Endothelial cell of umbilical vein (primary cell): Measurements from ENCODE around the gene ZSCAN1. TPM values are rescaled to one million over a fixed set of nuclear protein-coding genes. Genes with fewer than 3 reads are reported as not detected.

Experiments used
- BruUV-seq: library from RNA; stranded (reverse); fragments of 400-500 nt; replicated peaks from 2 replicates; lab custom pipeline; 2021; lab: Mats Ljungman, UMichigan
- CTCF ChIA-PET: fragments of 300-600, 350-600 bp; sonication (Branson Sonifier 250); formaldehyde crosslinking; loops from one replicate; lab custom pipeline; 2021; ENCODE audit warnings: antibody characterized with exemption, inconsistent platforms; lab: Charles Lee
- POLR2A ChIA-PET: fragments of 300-600, 350-600 bp; sonication (Branson Sonifier 250); formaldehyde crosslinking; loops from one replicate; lab custom pipeline; 2021; ENCODE audit warnings: antibody characterized with exemption, inconsistent platforms; lab: Charles Lee
- DNase-seq: peaks from one replicate; pipeline ENCODE4 v3.0.0-alpha.2; 2011; ENCODE audit warnings: low read depth, low spot score
- FAIRE-seq: peaks from 2 replicates; lab custom pipeline; 2011; peaks lifted over from hg19 to GRCh38; lab: Jason Lieb, UNC
- H2AFZ ChIP-seq: 2 replicates; pipeline ENCODE4 v1.6.0; 2012; ENCODE audit warnings: low read depth, low read length, control low read depth, inconsistent platforms
- H3K27ac ChIP-seq: 2 replicates; pipeline ENCODE4 v1.5.1; 2011; ENCODE audit warnings: low read depth, mild to moderate bottlenecking, control low read depth, low read length, moderate library complexity; ENCODE audit not compliant: insufficient read depth
- H3K27me3 ChIP-seq, 2 experiments: 2 replicates each; pipeline versions ENCODE4 v1.6.0 to v1.6.1; 2011; ENCODE audit warnings: low read length in 2 of 2, mixed read lengths in 1 of 2; ENCODE audit not compliant: control insufficient read depth in 2 of 2, insufficient read depth in 2 of 2
- H3K36me3 ChIP-seq, 2 experiments: 2 replicates in 1 of 2; 3 replicates in 1 of 2; pipeline ENCODE4 v1.5.1; 2011; ENCODE audit warnings: low read length in 2 of 2, mild to moderate bottlenecking in 1 of 2, moderate library complexity in 1 of 2; ENCODE audit not compliant: control insufficient read depth in 2 of 2, insufficient read depth in 2 of 2; ENCODE audit errors: extremely low read depth in 1 of 2
- H3K4me1 ChIP-seq: 3 replicates; pipeline ENCODE4 v1.5.1; 2011; ENCODE audit warnings: mild to moderate bottlenecking, low read length; ENCODE audit not compliant: control insufficient read depth, insufficient read depth; ENCODE audit errors: extremely low read depth
- H3K4me2 ChIP-seq: 2 replicates; pipeline ENCODE4 v1.6.1; 2011; ENCODE audit warnings: low read length, control low read depth, mixed read lengths; ENCODE audit not compliant: insufficient read depth
- H3K4me3 ChIP-seq, 3 experiments: fragments of 200-600 bp in 1 of 3; sonication (generic), shearing (Covaris generic) in 1 of 3; replicated peaks in 1 of 3; 2 replicates each; pipeline ENCODE4 v1.5.1; 2011 to 2016; ENCODE audit warnings: control low read depth in 3 of 3, low read length in 3 of 3, mild to moderate bottlenecking in 2 of 3, inconsistent platforms in 1 of 3, low read depth in 1 of 3, moderate library complexity in 1 of 3; ENCODE audit not compliant: insufficient read depth in 1 of 3
- H3K79me2 ChIP-seq: 2 replicates; pipeline ENCODE4 v1.6.0; 2012; ENCODE audit warnings: low read length, inconsistent platforms; ENCODE audit not compliant: control insufficient read depth, insufficient read depth
- H3K9ac ChIP-seq: replicated peaks from 2 replicates; pipeline ENCODE3; 2011; ENCODE audit warnings: low read length, control low read depth; ENCODE audit not compliant: insufficient read depth; ENCODE audit errors: extremely low read depth
- H3K9me1 ChIP-seq: replicated peaks from 3 replicates; pipeline ENCODE4 v1.6.0; 2011; ENCODE audit warnings: mild to moderate bottlenecking, low read length; ENCODE audit not compliant: control insufficient read depth, insufficient read depth; ENCODE audit errors: extremely low read depth
- H3K9me3 ChIP-seq: replicated peaks from 2 replicates; pipeline ENCODE4 v1.5.1; 2012; ENCODE audit warnings: low read length, inconsistent platforms; ENCODE audit not compliant: control insufficient read depth, insufficient read depth
- H4K20me1 ChIP-seq: replicated peaks from 2 replicates; pipeline ENCODE3; 2011; ENCODE audit warnings: mild to moderate bottlenecking, low read length; ENCODE audit not compliant: control insufficient read depth, insufficient read depth; ENCODE audit errors: extremely low read depth
- CTCF ChIP-seq, 2 donors: IDR thresholded peaks; 1 replicate in 1 of 2; 2 replicates in 1 of 2; pipeline ENCODE4 v1.5.1; 2011; ENCODE audit warnings: low read length in 2 of 2, mild to moderate bottlenecking in 2 of 2, moderate library complexity in 2 of 2, control low read depth in 1 of 2, inconsistent platforms in 1 of 2, low read depth in 1 of 2; ENCODE audit not compliant: insufficient read depth in 1 of 2; ENCODE audit errors: extremely low read depth in 1 of 2
- EZH2 ChIP-seq: IDR thresholded peaks from 2 replicates; pipeline ENCODE4 v1.6.1; 2012; ENCODE audit warnings: borderline replicate concordance, low read depth, mild to moderate bottlenecking, moderate library complexity, low read length, inconsistent platforms; ENCODE audit not compliant: severe bottlenecking
- FOS ChIP-seq: IDR thresholded peaks from 2 replicates; pipeline ENCODE4 v1.6.1; 2011; ENCODE audit warnings: mild to moderate bottlenecking, low read length, moderate library complexity, borderline replicate concordance; ENCODE audit not compliant: insufficient read depth
- GATA2 ChIP-seq: IDR thresholded peaks from 2 replicates; pipeline ENCODE4 v1.7.0; 2011; ENCODE audit warnings: low read depth, mild to moderate bottlenecking, moderate library complexity, mixed read lengths, low read length; ENCODE audit not compliant: insufficient read length, insufficient read depth
- JUN ChIP-seq: IDR thresholded peaks from 2 replicates; pipeline ENCODE4 v1.6.1; 2011; ENCODE audit warnings: borderline replicate concordance, low read depth; ENCODE audit not compliant: insufficient read length, insufficient read depth
- MAX ChIP-seq: IDR thresholded peaks from 2 replicates; pipeline ENCODE4 v1.6.1; 2011; ENCODE audit not compliant: insufficient read depth, insufficient read length
- MYC ChIP-seq: IDR thresholded peaks from one replicate; pipeline ENCODE4 v1.6.1; 2011; ENCODE audit warnings: mild to moderate bottlenecking, low read depth, low read length
- POLR2A ChIP-seq: IDR thresholded peaks from 2 replicates; pipeline ENCODE4 v1.6.1; 2012; ENCODE audit warnings: low read depth, mild to moderate bottlenecking, control low read depth, low read length
- POLR2AphosphoS5 ChIP-seq: IDR thresholded peaks from 2 replicates; pipeline ENCODE4 v1.6.1; 2012; ENCODE audit warnings: low read depth, mild to moderate bottlenecking, control low read depth, low read length, moderate library complexity; ENCODE audit not compliant: insufficient read depth
- dilution Hi-C: fragments of 300-500 bp; cut with MboI; formaldehyde crosslinking; loops from one replicate; pipeline ENCODE4 v1.15.0; 2019; ENCODE audit warnings: low sequenced_read_pairs; ENCODE audit not compliant: extremely low pct_ligation_motif_present
- intact Hi-C: fragments of 100-400 bp; cut with micrococcal nuclease; formaldehyde crosslinking; loops from one replicate; pipeline ENCODE4 v1.10.0; 2022
- polyA plus RNA-seq, 4 experiments: library from polyadenylated mRNA; depleted of rRNA in 3 of 4; stranded (reverse) in 3 of 4; unstranded in 1 of 4; fragments of >200 nt; gene quantifications; 2 replicates each; pipeline versions ENCODE4 v1.2.1 to v1.2.3, GENCODE V29; 2011 to 2012; ENCODE audit warnings: missing spikeins in 1 of 4
- total RNA-seq: library from RNA; stranded (reverse); gene quantifications from 2 replicates; pipeline ENCODE4 v1.2.3, GENCODE V29; 2021

ZSCAN1 gene
- total and polyA plus RNA-seq, 2 donors (not counting 3 experiments of a cell fraction or from before 2014, with no cell fraction given) = 0.10 TPM; not detected in 1

GRCh38 chr19:58047672-58048071, 13.8 kb downstream of the ZSCAN1 start:
- Histone ChIP-seq H3K4me2 (no peak overlapping the region), H3K27me3 (no peaks in the 10 kb centered on the region), H3K4me1 (no peaks in the 10 kb centered on the region), H3K27ac (no peak overlapping the region), H3K9me3 (peaks cover 9% of the 10 kb centered on the region), H3K4me3 (no peak overlapping the region), H3K9ac (no peak overlapping the region), H4K20me1 (no peaks in the 10 kb centered on the region), H3K9me1 (no peaks in the 10 kb centered on the region), H3K79me2 (no peaks in the 10 kb centered on the region), H2AFZ (no peak overlapping the region), H3K36me3 (no peaks in the 10 kb centered on the region)
- ChIA-PET CTCF (no interaction called here), POLR2A (no interaction called here)
- intact Hi-C loops (no loop called here), dilution Hi-C loops (no loop called here)
- no peak for FAIRE-seq
- BruUV-seq = no TSS peak
- no peak for TF ChIP-seq JUN
- TF ChIP-seq POLR2A = no peak
- TF ChIP-seq EZH2 = no peak
- no peak for TF ChIP-seq MYC
- no peak for TF ChIP-seq POLR2AphosphoS5
- no peak for TF ChIP-seq FOS
- no peak for TF ChIP-seq CTCF (IDR thresholded peaks at IDR 0.05; ENCODE audit: extremely low read depth in 1 of 2, insufficient read depth in 1 of 2, low read depth in 1 of 2, low read length in 2 of 2)
- no peak for TF ChIP-seq GATA2
- no peak for TF ChIP-seq MAX
- DNase-seq = no peak
